EH (cell line): Measurements from ENCODE around the gene CDKN2D.
"Not testable (repeated sequence)": the region's sequence is repeated elsewhere in the genome, so short reads cannot be mapped to it uniquely, and the experiment has no call there.

Experiments
- DNase-seq: peaks from one replicate; pipeline ENCODE4 v3.0.0-alpha.2; 2015; ENCODE audit warnings: low read depth

CDKN2D gene

GRCh38 chr19:10580979-10581631 is 12.3 kb upstream of the CDKN2D start:
- peak; percentile 90 for DNase-seq

GRCh38 chr19:10577951-10578350 is 9.2 kb upstream of the CDKN2D start:
- no peak for DNase-seq

DNA sequence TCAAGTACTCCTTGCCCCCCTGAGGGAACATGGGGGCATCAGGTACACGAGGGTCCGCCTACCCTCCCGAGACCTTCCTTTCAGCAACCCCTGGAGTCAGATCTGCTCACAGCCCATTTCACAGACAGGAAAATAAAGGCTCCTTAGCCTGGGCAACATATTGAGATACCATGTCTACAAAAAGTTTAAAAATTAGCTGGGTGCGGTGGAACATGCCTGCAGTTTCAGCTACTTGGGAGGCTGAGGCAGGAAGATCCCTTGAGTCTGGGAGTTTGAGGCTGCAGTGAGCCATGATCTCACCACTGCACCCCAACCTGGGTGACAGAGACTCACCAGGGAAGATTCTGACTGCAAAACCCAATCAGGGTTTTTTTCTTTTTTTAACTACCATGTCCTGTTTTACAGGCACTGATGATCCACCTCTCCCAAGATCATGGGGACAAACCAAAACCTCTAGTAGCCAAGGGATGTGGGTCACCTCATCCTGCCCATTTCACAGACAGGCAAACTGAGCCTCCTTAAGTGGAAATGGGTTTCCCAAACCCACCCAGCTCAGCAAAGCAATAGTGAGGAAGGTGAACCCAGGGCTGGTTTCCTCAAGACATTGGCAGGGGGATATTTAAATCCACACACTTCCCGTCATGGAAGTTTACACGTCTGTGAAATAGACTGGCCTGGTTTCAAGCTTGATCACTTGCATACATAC is 6.4 kb upstream of the CDKN2D start:
- DNase-seq: no peak

DNA sequence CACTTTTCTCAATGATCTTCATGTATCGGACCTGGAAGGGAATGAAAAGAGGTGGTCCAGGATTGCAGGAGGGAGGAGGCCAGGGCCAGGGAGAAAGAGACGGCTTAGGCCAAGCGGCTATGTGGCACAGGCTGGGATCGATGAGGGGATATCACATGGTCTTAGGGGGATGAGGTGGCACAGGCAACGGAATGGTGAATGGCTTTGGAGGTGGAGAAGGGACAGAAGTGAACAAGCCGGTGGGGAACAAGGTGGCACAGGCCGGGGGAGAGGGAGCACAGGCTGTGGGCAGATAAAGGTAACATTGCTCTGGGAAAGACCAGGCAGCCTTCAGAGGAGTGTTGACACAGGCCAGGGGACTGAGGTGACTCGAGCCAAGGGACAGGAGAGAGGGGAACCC is 5.7 kb upstream of the CDKN2D start:
- DNase-seq: no peak

GRCh38 chr19:10573793-10574192 is 5.0 kb upstream of the CDKN2D start:
- not testable (repeated sequence) for DNase-seq

DNA sequence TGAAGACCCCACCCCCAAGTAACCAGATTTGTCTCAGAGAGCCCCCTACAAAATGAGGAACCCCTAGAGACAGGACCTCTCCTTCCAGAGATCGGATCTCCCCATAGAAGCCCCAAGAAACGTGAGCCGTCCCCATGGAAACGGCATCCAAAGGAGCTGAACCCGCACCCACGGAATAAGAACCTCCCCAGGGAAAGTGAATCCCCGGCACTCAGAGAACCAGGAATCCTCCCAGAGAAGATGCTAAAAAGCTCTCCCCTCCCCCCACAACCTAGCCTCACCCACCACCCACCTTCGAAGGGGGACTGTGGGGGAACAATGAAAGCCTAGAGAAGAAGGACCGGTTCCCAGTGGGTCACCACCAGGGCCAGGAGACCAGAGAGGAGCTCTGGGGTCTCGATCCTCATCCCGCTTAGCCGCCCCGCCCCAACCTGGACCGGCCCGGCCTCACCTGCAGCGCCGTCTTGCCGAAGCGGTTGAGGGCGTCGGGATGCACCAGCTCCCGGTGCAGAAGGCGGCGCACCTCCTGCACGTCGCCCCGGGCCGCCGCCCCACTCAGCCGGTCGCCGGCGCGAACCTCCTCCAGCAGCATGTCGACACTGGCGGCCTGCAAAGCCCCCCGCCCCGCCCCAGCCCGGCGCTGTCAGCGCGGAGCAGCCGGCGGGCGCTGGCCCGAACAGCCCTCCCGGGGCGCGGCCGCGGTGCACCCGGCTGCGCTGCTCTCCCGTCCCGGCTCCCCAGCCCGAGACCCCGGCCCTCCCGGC is 535 bp downstream of the CDKN2D start:
- DNase-seq: peak; percentile 19

GRCh38 chr19:10567656-10568055 is 1.1 kb downstream of the CDKN2D start:
- no peak for DNase-seq

DNA sequence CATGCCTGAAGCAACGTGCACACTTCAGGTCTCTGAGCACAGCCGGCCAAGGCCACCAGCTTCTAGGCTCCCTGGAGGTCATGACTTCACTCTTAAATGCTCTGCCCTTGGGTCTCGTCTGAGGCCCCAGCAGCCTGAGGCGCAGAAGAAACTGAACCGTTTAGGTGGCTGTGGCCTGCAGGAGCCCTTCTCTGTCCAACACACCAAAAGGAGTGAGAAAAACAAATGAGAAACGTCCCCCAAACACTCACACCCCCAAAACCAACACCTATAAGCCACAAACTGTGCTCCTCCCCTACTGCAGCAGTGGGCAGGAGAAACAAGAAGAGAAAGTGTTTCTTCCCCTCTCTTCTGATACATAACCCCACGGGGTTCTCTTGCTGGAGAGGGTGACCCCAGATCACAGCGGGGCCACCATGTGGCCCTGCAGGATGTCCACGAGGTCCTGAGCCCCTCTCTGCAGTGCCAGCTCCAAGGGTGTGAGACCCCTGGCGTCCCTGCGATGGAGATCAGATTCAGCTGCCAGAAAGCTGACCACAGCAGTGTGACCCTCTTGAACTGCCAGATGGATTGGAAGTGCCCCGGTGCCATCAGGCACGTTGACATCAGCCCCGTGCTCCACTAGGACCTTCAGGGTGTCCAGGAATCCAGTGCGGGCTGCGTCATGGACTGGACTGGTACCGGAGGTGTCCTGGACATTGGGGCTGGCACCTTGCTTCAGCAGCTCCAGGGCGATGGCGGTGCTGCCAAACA is 1.9 kb downstream of the CDKN2D start:
- DNase-seq: no peak

GRCh38 chr19:10566408-10566657 is 2.4 kb downstream of the CDKN2D start:
- no peak for DNase-seq

DNA sequence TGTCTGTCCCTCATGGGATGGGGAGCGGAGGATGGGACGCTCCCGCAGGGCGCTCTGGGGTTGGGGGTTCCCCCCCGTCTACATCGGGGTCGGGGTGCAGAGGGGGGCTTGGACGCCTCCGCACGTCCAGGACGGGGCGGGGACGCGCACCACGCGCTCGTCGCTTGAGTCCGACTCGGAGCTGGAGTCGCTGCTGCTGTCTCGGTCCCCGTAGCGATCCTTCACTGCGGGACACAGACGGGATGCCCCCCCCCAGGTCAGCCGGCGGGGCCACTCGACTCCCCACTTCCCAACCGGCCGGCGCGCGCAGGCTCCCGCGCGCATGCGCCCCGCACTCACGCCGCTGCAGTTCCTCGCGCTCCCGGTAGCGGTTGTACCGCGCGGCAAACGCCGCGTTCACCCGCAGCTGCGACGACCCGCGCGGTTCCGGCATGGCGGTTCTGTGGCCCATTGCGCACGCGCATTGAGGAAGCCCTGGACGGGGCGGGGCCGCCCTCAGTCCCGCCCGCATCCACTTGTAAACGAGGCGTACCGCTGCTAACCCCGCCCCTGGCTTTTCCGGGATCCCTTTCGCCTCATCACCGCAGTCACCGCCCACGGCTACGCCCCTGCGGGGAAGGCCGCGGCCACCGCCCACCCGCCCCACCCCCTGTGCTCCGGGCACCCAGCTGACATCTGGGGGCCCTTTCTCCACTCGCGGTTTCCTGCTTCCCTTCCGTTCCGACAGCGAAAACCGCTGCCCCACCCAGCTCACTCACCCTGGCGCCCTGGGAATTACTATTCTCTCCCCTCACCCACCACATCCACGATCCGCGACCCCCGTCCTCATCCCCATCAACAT is 3.0 kb downstream of the CDKN2D start, which contains the start of gene KRI1:
Gene KRI1 (minus strand): TSS at position 444 of the 841 bp plus-strand sequence. CDS start 11 bp downstream, at position 433.
- peak; percentile 98 for DNase-seq

DNA sequence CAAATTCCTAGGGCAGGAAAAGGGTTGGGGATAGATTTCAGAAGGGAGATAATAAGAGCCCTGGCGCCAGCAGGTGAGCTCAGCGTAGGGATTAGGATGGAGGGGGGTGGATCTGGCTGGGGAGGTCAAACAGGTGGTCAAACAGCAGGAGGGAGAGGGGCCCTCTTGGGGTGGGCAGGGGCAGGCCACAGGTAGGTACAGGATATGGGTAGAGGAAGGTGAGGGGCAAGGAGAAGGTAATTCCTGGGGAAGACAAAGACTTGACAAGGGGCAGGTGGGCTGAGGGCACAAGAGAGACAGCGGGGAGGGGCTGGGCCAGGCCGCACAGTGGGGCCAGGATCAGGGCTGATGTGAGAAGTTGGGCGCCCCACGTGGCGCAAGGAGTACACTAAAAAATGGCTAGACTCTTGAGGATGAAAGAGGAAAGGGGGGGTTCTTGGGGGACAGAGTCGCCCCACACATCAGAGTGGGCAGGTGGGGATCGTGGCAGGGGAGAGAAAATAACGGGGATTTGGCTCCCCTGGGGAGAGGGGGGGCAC is 3.7 kb downstream of the CDKN2D start:
- peak; percentile 54 for DNase-seq

GRCh38 chr19:10562609-10563008 is 6.2 kb downstream of the CDKN2D start:
- DNase-seq: no peak

DNA sequence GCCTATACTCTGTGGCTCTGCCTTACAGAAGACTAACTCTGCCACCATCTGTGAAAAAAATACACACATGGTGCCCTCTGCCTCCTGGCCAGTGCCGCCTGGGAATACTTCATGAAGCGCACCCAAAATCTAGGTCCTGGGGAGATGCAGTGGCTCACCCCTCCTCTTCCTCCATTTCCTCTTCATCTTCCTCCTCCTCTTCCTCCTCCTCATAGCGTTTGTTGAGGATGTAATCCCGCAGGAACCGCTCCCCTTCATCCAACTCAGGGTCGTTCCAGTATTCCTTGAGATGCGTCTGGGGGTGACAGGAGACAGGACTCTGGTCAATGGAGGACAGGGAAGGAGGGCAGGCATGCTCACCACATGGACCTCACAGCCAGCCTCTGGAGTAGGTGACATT is 8.6 kb downstream of the CDKN2D start:
- no peak for DNase-seq

- DNase-seq: no peak
Observed at GRCh38 chr19:10557603-10558197, 11.1 kb downstream of the CDKN2D start.

DNA sequence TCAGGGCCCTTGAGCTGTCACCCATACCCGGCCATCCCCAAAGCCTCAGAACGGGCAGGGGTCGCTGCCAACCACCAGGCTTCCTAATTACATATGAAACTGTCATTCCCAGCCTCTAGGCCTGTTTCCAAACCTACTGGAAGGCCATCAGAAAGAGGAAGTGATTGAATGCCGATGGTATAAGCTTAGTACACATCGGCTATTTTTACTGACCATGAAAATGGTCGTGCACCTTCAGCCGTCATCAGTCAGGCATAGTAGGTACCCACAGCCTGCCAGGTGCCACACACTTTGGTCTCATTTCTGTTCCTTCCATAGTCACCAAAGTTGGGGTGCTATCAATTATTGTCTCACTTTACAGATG is 13.2 kb downstream of the CDKN2D start:
- DNase-seq: no peak

- DNase-seq: no peak
Observed at GRCh38 chr19:10554760-10555609, 13.8 kb downstream of the CDKN2D start.

DNA sequence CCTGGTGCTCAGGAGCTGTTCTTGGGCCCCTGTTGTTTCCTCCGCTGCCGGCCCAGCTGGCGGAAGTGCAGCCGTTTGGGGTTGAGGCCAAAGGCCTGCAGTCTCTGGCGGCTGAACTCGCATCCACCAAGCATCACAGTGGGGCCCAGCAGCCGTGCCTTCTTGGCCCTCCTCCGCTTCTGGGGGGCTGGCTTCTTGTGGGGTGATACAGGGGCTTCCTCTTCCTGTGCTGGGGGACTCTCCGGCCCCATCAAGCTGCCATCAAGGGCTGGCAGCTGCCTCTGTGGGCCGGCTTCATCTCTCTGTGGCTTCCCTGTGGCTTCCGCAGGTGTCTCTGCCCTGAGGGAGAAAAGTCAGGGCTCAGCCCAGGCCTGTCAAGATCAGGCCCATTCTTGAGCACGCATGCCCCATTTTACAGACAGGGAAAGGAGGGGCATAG is 14.8 kb downstream of the CDKN2D start:
- no peak for DNase-seq

DNA sequence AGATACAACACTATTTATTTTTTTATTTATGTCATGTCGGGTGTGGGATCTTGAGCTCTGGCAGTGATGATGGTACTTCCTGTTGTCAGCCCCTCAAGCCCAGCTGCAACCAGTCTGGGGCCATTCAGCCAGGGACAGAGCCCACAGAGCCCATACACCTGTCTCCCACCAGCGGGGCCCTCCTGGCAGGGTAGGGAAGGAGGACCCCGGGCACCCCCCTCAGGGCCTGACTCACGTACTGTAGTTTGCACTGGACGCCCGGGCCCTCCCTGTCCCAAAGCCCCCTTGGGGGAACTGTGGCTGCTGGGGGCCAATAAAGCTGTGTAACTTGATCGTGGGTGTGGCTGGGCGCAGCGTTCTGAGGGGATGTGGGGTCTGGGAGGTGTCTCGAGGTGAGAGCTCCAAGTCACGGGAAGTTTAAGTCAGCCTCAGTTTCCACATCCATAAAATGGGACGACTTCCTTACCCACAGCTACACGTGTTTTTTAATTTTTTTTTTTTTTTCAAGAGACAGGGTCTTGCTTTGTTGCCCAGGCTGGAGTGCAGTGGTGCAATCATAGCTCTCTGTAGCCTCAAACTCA is 15.6 kb downstream of the CDKN2D start:
- no peak for DNase-seq

DNA sequence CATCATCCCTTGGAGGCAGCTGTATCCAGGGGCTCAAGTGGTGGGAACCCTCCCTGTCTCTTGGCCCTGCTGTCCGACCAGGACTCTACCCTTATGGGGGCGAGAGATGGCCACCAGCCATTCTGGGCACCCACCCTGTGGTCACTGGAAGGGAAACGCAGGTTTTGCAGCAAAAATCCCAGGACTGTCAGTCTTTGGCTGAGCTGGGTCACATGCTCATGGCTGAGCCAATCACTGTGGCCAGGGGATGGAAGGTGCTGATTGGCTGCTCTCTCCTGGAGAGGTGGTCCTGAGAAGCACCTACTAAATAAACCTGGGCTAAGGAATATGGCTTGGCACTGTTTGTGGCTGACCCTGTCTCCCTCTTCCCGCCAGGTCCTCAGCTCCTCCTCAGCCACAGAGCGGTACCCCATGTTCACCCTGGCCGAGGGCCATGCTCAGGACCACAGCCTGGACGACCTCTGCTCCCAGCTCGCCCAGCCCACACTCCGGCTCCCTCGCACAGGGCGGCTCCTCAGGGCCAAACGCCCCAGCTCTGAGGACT is 16.2 kb downstream of the CDKN2D start:
- DNase-seq: peak; percentile 30
